ENCODE measurements around the gene IL1RN.

IL1RN gene

GRCh38 chr2:113175042-113175628 is 47.7 kb downstream of the IL1RN start:
- no peak for DNase-seq (ENCODE audit: low read depth, low spot score)
- Histone ChIP-seq H3K36me3 (ENCODE audit: control insufficient read depth, insufficient read depth, low read length) (no peaks in the 10 kb centered on the region), H3K27me3 (ENCODE audit: control insufficient read depth, insufficient read depth, low read length) (no peaks in the 10 kb centered on the region), H3K27ac (ENCODE audit: low read length) (no peak overlapping the region), H3K4me1 (ENCODE audit: control insufficient read depth, insufficient read depth, low read length) (peaks cover 4% of the 10 kb centered on the region), H3K9me3 (ENCODE audit: control insufficient read depth, insufficient read depth, low read length) (no peaks in the 10 kb centered on the region), H3K4me3 (ENCODE audit: low read length) (no peak overlapping the region)
- no CpG with 5 or more reads among the region's 8 CpGs for WGBS (ENCODE audit: insufficient coverage, insufficient read length)

DNA sequence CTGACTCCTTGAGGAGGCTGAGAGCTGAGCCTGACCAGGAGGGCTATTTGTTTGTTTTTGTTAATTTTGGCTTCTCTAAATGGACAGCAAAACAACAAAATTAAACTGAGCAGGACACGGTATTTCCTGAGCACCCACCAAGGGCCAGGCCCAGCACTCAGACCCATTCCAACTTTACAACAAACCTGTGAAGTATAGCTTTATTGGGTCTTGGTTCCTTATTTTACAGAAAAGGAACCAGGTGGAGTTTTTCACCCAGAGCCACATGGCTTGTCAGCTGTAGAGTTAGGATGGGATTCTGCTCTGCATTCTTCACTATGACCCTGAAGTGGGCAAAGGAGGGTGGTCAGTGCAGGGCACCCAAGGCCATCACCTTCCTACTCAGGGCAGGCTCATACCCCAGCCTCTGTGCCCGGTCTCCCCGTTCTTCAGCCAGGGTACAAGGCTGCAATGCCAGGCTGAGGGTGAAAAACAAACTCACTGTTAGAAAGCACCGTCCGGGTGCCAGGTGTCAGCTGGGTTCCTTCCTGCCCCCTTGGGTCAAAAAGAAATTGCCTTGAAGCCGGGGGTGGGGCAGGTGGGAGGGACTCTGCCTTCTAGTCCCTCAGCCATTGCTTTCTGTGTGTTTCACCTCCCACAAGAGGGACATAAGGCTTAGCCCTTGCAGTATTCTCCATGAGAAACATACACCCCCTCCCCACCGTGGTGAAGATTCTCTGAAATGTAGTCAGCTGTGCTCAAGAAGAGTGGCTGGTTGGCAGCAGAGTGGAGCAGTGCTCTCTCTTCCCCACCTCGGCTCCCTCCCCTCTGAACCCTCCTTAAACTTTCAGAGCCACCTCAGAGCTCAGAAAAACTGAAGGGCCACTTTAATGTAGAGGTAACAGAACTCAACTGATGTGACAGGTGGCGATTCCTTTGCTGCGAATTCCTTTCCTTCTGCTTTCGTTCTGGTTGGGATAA is 48.6 kb downstream of the IL1RN start:
- Histone ChIP-seq H3K9me3 (ENCODE audit: control insufficient read depth, insufficient read depth, low read length) (no peaks in the 10 kb centered on the region), H3K27me3 (ENCODE audit: control insufficient read depth, insufficient read depth, low read length) (no peaks in the 10 kb centered on the region), H3K4me1 (ENCODE audit: control insufficient read depth, insufficient read depth, low read length) (peaks cover 4% of the 10 kb centered on the region), H3K36me3 (ENCODE audit: control insufficient read depth, insufficient read depth, low read length) (no peaks in the 10 kb centered on the region), H3K27ac (ENCODE audit: low read length) (no peak overlapping the region), H3K4me3 (ENCODE audit: low read length) (no peak overlapping the region)
- no peak for DNase-seq (ENCODE audit: low read depth, low spot score)
- WGBS (ENCODE audit: insufficient coverage, insufficient read length): no CpG with 5 or more reads among the region's 11 CpGs

GRCh38 chr2:113176696-113177355 is 49.4 kb downstream of the IL1RN start:
- Histone ChIP-seq H3K4me1 (ENCODE audit: control insufficient read depth, insufficient read depth, low read length) (peaks cover 4% of the 10 kb centered on the region), H3K9me3 (ENCODE audit: control insufficient read depth, insufficient read depth, low read length) (no peaks in the 10 kb centered on the region), H3K36me3 (ENCODE audit: control insufficient read depth, insufficient read depth, low read length) (no peaks in the 10 kb centered on the region), H3K4me3 (ENCODE audit: low read length) (no peak overlapping the region), H3K27me3 (ENCODE audit: control insufficient read depth, insufficient read depth, low read length) (no peaks in the 10 kb centered on the region), H3K27ac (ENCODE audit: low read length) (no peak overlapping the region)
- WGBS (ENCODE audit: insufficient coverage, insufficient read length): no CpG with 5 or more reads among the region's 7 CpGs
- DNase-seq (ENCODE audit: low read depth, low spot score): no peak

- no peak overlapping the region for H3K4me3 ChIP-seq (ENCODE audit: low read length)
- no peaks in the 10 kb centered on the region for H3K27me3 ChIP-seq (ENCODE audit: control insufficient read depth, insufficient read depth, low read length)
- peaks cover 4% of the 10 kb centered on the region for H3K4me1 ChIP-seq (ENCODE audit: control insufficient read depth, insufficient read depth, low read length)
- H3K36me3 ChIP-seq (ENCODE audit: control insufficient read depth, insufficient read depth, low read length): no peaks in the 10 kb centered on the region
- no peaks in the 10 kb centered on the region for H3K9me3 ChIP-seq (ENCODE audit: control insufficient read depth, insufficient read depth, low read length)
- WGBS (ENCODE audit: insufficient coverage, insufficient read length): no CpG with 5 or more reads among the region's 11 CpGs
- DNase-seq (ENCODE audit: low read depth, low spot score): no peak
- H3K27ac ChIP-seq (ENCODE audit: low read length): no peak overlapping the region
Measured at GRCh38 chr2:113178069-113178746, 50.8 kb downstream of the IL1RN start.

- Histone ChIP-seq H3K4me3 (ENCODE audit: low read length) (no peak overlapping the region), H3K9me3 (ENCODE audit: control insufficient read depth, insufficient read depth, low read length) (no peaks in the 10 kb centered on the region), H3K27me3 (ENCODE audit: control insufficient read depth, insufficient read depth, low read length) (no peaks in the 10 kb centered on the region), H3K36me3 (ENCODE audit: control insufficient read depth, insufficient read depth, low read length) (no peaks in the 10 kb centered on the region), H3K27ac (ENCODE audit: low read length) (no peak overlapping the region), H3K4me1 (ENCODE audit: control insufficient read depth, insufficient read depth, low read length) (peaks cover 3% of the 10 kb centered on the region)
- no peak for DNase-seq (ENCODE audit: low read depth, low spot score)
- no CpG with 5 or more reads among the region's 4 CpGs for WGBS (ENCODE audit: insufficient coverage, insufficient read length)
Measured at GRCh38 chr2:113178891-113179290, 51.5 kb downstream of the IL1RN start.

DNA sequence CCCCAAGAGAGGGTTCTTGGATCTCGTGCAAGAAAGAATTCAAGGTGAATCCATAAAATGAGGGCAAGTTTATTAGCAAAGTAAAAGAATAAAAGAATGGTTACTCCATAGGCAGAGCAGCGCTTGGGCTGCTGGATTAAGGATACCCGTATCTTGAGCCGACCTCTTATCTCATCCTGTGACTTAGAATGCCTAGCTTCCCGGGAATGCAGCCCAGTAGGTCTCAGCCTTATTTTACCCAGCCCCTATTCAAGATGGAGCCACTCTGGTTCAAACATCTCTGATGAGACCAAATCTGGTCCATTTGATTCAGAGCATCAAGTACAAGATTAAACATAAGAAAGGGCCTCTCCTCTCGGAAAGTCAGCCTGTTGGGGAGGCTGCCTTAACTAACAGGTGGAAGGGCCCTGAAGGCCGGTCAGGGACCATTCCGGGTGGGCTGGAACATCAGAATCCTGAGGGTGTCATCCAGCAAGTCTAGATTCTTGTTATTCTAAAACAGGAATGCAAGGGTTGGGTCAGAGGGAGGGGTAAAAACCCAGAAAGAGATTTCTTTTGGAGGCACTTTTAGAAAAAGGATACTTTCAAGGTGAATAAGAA is 52.1 kb downstream of the IL1RN start:
- H3K27me3 ChIP-seq (ENCODE audit: control insufficient read depth, insufficient read depth, low read length): no peaks in the 10 kb centered on the region
- no peaks in the 10 kb centered on the region for H3K36me3 ChIP-seq (ENCODE audit: control insufficient read depth, insufficient read depth, low read length)
- H3K9me3 ChIP-seq (ENCODE audit: control insufficient read depth, insufficient read depth, low read length): no peaks in the 10 kb centered on the region
- no peak overlapping the region for H3K27ac ChIP-seq (ENCODE audit: low read length)
- DNase-seq (ENCODE audit: low read depth, low spot score): no peak
- no CpG with 5 or more reads among the region's 8 CpGs for WGBS (ENCODE audit: insufficient coverage, insufficient read length)
- H3K4me3 ChIP-seq (ENCODE audit: low read length): no peak overlapping the region
- peaks cover 2% of the 10 kb centered on the region; the same call in 1 of the 2 replicates for H3K4me1 ChIP-seq (ENCODE audit: control insufficient read depth, insufficient read depth, low read length)

GRCh38 chr2:113180131-113180946 is 52.9 kb downstream of the IL1RN start:
- no peaks in the 10 kb centered on the region for H3K27me3 ChIP-seq (ENCODE audit: control insufficient read depth, insufficient read depth, low read length)
- no peaks in the 10 kb centered on the region for H3K4me1 ChIP-seq (ENCODE audit: control insufficient read depth, insufficient read depth, low read length)
- H3K36me3 ChIP-seq (ENCODE audit: control insufficient read depth, insufficient read depth, low read length): no peaks in the 10 kb centered on the region
- no peak overlapping the region for H3K27ac ChIP-seq (ENCODE audit: low read length)
- DNase-seq (ENCODE audit: low read depth, low spot score): no peak
- no CpG with 5 or more reads among the region's 17 CpGs for WGBS (ENCODE audit: insufficient coverage, insufficient read length)
- H3K4me3 ChIP-seq (ENCODE audit: low read length): no peak overlapping the region
- H3K9me3 ChIP-seq (ENCODE audit: control insufficient read depth, insufficient read depth, low read length): no peaks in the 10 kb centered on the region

DNA sequence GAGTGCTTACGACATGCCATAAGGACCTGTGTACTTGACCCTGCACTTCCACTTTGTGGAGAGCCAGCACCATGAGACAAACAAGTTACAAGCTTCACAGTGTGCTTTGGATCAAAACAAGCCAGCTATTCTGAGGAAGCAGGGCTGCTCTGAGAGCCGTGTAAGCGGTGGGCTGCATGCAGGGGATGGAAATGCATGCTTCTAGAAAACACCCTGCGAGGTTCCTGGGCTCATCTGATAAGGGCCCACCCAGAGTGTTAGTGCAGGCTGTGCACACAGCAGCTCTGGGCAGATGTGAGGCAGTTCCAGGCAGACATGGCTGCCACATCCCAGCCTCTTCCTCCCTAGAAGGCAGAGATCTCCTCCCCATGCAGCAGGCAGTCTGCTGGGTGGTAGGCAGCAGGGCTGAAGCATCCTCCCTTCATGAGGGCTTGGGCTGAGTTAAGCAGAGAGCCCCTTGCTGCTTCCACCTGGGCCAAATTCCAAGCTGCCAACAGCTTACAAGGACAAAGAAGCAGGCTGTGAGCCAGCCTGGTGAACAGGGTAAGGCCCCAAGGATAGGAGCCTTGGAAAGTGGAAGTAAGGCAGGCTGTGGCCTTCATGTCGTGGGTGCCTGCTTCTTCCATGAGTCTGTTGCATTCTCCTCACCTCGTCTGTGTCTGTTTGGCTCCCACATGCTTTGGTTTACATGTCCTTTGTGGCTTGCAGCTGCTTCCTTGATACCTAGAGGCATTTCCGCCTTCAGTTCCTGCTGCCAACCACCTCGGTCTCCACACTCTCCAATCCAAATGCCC is 54.1 kb downstream of the IL1RN start:
- no peak for DNase-seq (ENCODE audit: low read depth, low spot score)
- Histone ChIP-seq H3K36me3 (ENCODE audit: control insufficient read depth, insufficient read depth, low read length) (no peaks in the 10 kb centered on the region), H3K4me3 (ENCODE audit: low read length) (no peak overlapping the region), H3K27ac (ENCODE audit: low read length) (no peak overlapping the region), H3K4me1 (ENCODE audit: control insufficient read depth, insufficient read depth, low read length) (no peaks in the 10 kb centered on the region), H3K27me3 (ENCODE audit: control insufficient read depth, insufficient read depth, low read length) (no peaks in the 10 kb centered on the region), H3K9me3 (ENCODE audit: control insufficient read depth, insufficient read depth, low read length) (no peaks in the 10 kb centered on the region)
- WGBS (ENCODE audit: insufficient coverage, insufficient read length): no CpG with 5 or more reads among the region's 8 CpGs
